Cortex of kidney (tissue), 1 donor: ENCODE measurements around the gene OSBPL1A.
"Not testable (repeated sequence)": the region's sequence is repeated elsewhere in the genome, so short reads cannot be mapped to it uniquely, and the experiment has no call there.

Experiments used
- DNase-seq: peaks from one replicate; lab custom pipeline; 2025; lab: John Stamatoyannopoulos, UW

The OSBPL1A gene

DNA sequence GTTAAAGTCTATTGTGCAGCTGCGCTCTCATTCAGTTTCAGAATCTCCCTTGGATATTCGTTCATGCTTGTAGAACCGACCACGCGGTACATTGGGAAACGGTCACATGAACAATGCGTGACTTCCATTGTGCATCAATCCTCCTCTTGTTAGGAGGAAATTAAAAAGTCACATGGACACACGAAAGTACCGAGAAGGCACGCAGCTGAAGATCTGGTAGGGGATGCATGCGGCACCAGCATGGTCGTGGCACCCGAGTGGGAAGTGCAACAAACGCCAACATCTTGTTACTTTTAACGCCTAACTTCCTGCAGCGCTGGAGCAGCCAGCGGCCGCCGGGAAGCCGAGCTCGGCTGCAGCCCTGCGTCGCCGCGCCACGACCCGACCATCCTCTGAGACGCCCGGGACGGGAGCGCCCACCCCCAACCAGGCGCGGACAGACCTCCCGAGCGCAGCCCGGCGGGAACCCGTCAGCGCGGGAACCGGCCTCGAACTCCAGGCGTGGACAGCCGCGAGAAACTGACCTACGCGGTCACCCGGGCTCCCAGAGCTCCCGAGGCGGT lies 412 bp downstream of the OSBPL1A start:
- no peak for DNase-seq

DNA sequence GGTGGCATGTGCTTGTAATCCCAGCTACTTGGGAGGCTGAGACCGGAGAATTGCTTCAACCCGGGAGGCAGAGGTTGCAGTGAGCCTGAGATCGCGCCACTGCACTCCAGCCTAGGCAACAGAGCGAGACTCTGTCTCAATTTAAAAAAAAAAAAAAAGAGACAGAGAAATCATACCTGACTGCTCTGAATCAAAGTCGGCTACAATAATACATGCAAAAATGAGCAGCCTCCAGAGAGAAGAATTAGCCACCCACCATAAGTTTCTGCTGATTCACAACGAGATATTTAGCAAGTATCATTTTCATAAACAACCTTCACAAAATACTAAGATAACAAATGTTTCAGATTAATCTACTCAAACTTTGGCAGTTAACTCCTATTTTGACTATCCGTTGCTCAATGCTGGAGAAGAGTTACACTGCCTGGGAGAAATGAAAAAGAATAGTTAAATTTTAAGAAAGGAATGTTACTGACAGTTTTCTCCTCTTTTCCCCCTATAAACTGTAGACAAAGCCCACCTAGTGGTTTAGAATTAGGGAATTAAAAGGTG lies 1.5 kb downstream of the OSBPL1A start:
- no peak for DNase-seq

DNA sequence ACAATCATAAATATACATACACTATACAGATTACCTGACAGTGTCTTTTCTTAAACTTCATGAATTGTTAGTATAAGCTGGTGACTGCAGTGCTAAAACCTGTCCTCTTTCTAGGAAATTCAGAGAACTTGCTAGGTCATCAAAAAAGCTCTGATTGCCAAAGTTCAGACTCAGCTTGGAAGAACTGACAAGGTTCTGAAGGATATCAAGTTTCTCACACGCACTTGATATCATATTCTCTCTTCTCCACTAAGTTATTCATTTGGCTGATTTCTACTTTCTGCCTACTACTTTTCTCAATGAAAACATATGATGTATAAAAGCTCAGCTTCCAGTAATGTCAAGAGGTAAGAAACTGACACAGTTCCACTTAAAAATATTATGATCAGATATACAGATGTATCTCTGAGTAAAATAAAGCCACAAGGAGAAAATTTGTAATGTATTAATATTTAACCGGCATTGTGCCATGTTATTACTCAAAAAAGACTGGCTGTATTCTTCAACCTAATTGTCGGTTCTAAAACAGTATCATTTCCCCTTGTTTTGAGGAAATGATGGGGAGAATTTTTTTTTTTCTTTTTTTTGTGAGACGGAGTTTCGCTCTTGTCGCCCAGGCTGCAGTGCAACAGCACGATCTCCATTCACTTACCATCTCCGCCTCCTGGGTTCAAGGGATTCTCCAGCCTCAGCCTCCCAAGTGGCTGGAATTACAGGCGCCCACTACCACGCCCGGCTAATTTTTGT lies 2.4 kb downstream of the OSBPL1A start:
- no peak for DNase-seq

DNA sequence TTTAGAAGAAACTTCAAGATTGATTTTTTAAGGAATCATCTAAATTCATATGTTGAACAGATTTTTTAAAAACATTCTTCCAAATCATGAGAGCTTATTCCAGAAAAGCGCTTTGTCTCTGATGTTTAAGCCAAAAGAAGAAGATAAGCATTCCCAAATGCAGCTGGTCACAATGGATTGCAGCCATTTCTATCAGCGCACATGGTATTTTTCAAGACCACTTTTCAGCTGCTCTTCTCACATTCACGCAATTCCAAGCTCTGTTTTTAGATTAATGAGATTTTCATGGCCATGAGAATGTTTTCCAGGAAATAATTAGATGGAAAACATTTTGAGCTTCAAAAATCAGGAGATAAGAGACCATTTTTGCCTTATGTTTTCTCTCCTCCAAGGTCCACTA lies 8.7 kb downstream of the OSBPL1A start:
- DNase-seq = no peak

DNA sequence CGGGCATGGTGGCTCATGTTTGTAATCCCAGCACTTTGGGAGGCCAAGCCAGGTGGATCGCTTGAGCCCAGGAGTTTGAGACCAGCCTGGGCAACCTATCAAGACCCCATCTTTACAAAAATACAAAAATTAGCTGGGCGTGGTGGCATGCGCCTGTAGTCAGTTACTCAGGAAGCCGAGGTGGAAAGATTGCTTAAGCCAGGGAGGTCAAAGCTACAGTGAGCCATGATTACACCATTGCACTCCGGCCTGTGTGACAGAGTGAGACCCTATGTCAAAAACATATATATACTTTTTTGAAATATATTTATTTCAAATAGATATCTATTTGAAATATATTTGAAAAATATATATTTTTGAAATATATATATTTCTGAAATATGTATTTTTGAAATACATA lies 10.9 kb downstream of the OSBPL1A start:
- DNase-seq = no peak

DNA sequence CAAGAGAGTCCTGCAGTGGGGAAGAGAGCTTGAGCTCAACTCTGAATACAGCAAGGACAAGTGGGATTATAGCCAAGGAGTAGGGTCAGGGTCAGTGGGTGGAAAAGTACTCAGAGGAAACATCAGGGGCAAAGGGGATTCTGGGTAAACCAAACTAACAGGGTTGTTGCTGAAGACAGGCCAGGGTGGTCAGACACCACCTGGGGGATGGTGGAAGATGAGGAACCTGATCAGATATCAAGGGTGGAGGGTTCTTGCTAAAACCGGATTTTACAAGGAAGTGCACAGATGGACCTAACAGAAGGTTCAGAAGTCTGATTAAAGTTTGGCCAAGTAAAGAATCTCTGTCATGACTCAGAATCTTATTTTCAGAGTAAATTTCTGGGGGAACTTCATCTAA lies 16.5 kb downstream of the OSBPL1A start:
- DNase-seq = no peak

DNA sequence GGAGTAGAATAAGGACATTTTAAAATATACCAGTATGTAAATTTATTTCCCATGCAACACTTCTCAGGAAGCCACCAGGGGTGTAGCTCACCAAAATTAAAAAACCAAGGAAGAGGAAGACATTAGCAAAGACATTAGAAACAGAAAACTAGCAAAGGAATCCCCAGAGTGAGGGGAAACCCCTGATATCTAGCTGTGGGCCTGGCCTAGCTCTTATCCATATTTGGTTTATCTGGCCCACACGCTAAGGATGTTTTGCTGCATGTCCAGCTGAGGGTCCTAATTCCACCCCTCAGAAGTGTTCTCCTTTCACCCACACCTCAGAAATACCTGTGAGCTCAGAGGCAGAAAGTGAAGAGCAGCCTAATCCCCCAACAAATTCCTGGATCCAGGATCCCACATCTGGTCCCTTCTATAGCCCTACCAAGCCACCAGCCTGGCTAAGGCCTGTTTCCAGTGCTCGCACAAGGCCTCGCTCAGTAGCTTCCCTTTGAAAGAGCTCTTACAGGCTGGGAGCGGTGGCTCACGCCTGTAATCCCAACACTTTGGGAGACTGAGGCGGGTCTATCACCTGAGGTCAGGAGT lies 17.4 kb downstream of the OSBPL1A start:
- no peak for DNase-seq

DNA sequence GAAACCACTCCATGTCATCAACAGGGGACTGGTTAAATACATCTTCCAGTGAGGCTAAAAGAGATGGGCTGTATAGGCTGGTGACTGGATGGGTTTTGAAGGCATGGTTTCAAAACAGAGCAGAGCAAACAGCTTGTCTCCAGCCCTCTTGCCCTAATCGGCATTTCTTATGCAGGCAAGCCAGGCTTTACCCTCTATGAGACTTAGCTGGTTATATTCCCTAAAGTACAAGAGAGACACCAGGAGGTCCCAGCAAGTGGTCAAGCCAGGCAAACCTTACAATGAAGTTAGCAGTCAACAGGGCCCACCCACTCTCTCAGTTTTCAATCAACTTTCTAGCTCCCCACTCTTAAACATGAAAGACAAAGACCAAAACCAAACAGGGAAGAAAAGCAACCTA lies 19.0 kb downstream of the OSBPL1A start:
- DNase-seq = no peak

DNA sequence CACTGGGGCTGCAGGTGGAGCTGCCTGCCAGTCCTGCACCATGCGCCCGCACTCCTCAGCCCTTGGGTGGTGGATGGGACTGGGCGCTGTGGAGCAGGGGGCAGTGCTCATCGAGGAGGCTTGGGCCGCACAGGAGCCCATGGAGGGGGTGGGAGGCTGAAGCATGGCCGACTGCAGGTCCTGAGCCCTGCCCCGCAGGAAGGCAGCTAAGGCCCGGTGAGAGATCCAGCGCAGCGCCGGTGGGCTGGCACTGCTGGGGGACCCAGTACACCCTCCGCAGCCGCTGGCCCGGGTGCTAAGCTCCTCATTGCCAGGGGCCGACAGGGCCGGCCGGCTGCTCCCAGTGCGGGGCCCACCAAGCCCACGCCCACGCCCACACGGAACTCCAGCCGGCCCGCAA lies 21.1 kb downstream of the OSBPL1A start:
- DNase-seq = not testable (repeated sequence)

DNA sequence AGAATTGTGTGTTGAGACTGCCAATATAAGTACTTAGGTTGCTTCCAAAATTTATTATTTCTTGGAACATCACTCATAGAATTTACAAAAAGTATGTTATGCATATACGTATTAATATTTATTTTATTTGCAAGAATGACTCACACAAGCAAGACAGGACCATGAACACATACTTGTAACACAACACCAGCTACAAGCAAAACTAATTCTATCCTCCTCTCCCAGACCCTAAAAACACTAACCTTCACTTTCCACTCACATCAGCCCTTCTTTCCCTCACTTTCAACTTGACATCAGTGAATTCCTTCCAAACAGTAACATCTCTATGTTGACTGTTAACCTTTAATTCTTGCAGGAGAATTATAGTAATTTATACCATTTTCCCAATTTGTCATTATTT lies 24.3 kb downstream of the OSBPL1A start:
- DNase-seq = no peak

DNA sequence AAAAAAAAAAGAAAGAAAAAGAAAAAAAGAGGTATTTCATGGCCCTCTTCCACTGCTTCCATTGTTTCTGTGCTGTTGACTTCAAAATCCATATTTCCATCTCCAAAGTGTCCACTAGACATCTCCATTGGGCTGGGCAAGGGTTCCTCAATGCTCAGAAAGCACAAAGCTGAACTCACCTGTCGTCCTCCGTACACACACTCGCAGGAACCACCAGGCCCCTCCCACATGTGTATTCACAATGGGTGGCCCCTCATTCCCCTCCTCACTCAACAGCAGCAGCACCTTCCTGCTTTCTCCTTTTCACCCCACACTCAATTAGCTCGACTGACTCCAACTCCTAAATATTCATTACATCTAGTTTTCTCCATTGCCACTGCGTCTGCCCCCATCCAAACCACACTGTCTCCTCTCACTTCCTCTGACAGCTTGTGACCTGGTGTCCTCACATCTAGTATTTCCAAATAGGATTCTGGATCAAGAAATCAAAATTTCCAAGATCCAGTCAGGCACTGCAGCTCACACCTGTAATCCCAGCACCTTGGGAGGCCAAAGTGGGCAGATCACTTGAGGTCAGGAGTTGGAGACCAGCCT lies 25.2 kb downstream of the OSBPL1A start:
- DNase-seq = no peak

DNA sequence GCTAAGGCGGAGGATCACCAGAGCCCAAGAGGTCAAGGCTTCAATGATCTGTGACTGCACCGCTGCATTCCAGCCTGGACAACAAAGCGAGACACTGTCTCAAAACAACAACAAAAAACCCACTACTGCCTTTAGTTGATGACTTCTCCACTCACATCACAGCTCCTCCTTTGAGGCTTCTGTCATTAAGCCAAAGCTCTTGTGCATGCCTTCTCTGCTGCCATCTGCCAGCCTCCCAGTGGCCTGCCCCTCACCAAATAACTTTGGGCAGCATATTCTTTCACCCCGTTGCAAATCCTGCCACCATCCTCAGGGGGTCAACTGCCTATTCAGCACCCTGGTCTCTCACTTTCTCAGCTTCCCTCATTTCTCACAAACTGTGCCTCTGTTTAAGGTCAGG lies 27.5 kb downstream of the OSBPL1A start:
- no peak for DNase-seq

DNA sequence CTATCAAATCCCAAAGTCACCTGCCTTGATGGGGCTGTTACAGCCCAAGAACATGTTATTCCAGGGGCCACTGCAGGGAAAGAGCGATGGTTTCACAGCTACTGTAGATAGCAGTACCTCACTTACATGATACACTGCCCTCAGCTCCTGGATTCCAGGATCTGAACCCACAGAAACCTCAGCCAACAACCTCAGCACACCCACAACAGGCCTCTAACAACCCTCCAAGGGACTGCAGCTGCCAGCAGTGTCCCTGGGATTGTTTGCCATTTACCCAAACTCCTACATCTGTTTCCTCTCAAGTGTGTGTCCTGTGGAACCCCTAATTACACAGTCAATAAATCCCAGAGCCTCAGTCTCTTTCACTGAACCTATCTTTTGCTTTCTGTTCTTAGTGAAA lies 28.2 kb downstream of the OSBPL1A start:
- DNase-seq = no peak

DNA sequence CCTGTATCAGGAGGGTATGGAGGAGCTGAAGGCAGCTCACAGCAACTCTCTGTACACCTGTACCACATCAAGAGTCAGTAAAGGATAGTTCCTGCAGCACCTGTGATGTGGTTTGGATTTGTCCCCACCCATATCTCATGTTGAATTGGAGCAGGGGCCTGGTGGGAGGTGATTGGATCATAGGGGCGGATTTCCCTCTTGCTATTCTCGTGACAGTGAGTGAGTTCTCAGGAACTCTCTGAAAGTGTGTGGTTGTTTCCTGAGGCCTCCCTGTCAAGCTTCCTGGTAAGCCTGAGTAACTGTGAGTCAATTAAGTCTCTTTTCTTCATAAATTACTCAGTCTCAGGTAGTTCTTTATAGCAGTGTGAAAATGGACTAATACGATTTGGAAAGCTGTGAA lies 28.9 kb downstream of the OSBPL1A start:
- DNase-seq = no peak

DNA sequence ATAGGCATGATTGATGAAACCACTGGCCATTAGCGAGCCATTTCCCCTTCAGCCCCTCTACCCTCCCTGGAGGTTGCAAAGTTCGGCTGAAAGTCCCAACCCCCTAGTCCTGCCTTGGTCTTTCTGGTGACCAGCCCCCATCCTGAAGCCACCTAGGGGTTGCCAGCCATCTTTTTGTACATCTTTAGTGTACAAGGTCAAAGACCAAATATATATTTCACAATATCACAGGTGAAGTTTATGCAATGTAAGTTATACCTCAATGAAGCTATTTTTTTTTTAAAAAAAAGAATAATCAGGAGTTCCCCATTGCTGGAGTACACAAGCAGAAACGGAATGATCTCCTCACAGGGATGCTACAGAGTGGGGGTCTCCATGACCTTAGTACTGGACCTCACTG lies 31.3 kb downstream of the OSBPL1A start:
- no peak for DNase-seq

DNA sequence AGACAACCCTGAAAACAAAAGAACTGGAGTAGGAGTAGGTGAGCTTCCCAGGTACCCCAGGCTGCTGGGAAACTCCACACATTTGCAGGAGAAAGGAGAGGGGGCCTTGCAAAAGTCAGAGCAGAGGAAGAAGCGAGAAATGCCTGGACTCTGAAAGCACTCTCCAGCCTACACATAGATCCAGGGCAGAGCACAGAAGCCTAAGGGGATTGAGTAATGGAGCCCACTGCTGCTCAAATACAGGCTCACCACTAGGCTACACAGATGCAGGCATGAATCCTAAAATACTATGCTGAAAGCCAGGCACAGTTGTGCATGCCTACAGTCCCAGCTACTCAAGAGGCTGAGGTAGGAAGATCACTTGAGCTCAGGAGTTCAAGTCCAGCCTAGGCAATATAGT lies 33.4 kb downstream of the OSBPL1A start:
- DNase-seq = no peak

DNA sequence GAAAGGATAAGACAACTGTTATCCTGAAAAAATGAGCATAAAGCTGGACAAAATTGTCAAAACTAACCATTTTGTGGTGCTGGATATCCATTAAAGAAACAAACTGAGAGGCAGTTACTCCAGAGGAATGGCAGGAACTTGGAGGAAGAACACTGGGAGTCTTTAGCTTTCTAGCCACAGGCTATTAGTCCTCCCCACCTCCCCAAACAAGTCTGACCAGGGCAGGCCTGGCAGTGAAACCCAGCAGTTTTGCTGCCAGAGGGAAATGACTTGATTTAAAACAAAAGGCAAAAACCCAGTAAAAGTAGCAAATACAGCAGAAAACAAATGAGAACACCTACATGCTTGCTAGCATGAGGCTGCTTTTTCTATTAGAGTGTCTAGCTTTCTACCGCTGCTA lies 34.9 kb downstream of the OSBPL1A start:
- DNase-seq = no peak

DNA sequence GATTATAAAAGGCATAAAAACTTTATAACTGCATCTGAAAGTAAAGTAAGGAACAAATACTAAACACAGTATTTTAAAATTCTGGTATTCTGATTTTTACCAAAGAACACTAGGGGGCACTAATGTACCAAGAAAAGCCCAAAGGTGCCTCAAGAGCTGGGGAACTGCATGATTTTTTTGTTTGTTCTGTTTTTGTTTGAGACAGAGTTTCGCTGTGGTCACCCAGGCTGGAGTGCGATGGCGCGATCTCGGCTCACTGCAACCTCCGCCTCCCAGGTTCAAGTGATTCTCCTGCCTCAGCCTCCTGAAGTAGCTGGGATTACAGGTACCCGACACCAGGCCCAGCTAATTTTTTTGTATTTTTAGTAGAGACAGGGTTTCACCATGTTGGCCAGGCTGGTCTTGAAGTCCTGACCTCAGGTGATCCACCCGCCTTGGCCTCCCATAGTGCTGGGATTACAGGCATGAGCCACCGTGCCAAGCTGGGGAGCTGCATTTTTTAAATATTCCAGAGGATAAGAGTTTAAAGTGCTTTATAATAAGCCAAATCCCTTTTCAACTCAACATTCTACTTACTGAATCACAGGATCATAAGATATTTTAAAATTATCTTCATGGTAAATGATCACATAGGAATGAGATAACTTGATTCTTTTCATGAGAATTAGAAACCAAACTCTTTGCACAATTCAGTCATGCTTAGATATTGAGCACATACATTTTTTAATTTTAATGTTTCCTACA lies 37.7 kb downstream of the OSBPL1A start:
- DNase-seq = not testable (repeated sequence)

DNA sequence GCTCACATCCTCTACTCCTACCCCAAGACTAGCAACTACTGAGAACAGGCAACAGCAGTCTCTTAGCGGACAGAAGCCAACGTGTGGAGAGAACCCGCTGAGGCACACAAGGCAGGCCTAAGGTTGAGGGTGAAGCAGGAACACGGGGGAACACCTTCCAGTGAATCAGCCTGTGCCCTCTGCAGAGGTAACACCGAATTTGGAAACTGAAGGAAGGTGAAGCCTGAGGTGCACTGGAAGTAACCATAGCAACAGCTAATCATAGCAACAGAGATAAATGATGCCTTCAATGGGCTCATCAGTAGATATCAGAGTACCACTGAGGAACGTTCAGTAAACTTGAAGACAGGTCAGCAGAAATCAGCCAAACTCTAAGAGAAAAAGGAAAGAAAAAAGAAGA lies 43.3 kb downstream of the OSBPL1A start:
- DNase-seq = no peak

DNA sequence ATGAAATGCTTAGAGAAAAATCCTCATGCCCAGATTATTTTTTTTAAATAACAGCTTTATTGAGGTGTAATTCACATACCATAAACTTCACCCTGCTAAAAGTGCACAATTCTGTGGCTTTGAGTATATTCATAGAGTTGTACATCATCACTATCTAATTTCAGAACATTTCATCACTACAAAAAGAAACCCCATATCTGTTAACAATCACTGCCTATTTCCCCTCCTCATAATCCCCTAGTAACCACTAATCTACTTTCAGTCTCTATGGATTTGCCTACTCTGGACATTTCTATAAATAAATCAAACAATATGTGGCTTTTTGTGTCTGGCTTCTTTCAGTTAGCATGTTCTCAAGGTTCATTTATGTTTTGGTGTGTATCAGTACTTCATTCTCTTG lies 51.4 kb downstream of the OSBPL1A start:
- no peak for DNase-seq

DNA sequence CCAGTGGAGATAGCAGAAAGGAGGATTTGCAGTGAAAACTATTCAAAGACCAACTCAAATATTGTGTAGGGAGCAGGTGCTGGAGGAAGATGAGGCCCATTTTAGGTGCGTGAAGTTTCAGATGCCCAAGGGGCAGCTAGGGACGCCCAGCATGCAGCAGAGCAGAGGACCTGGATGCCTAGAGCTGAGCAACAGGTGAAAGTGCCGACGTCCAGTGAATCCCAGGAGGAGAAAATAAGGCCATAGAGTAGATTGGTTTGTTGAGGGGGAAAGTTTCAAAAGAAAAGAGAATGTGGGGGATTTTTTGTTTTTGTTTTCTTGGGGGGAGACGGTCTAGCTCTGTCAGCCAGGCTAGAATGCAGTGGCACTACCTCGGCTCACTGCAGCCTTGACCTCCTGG lies 53.1 kb downstream of the OSBPL1A start:
- no peak for DNase-seq

DNA sequence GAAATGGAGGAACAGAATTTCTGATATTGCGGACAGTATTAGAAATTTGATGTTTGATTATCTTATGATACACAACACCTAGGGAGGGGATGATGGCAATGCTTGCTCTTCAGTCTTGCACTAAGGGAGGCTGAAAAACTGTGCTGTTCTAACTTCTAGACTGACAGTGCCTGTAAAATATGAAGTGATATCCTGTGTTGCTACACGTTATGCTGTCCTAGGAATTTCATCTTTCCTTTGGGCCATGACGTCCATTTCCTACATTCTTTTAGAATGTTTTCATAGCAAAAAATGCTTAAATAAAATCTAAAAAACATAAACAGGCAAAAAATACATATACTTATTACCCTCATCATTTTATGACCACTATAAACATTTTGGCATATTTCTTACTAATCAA lies 55.3 kb downstream of the OSBPL1A start:
- no peak for DNase-seq
